H1 (cell line): ENCODE results near the gene PCAT7. TPM values are rescaled to one million over a fixed set of nuclear protein-coding genes. Genes with fewer than 3 reads are reported as not detected.

Experiments used
- CTCF ChIA-PET: fragments of 300-600 bp; sonication (Branson Sonifier 250); formaldehyde crosslinking; loops from one replicate; lab custom pipeline; 2021; ENCODE audit not compliant: partially characterized antibody; lab: Charles Lee
- POLR2A ChIA-PET: fragments of 300-600 bp; sonication (Branson Sonifier 250); formaldehyde crosslinking; loops from one replicate; lab custom pipeline; 2021; ENCODE audit warnings: inconsistent platforms; ENCODE audit not compliant: partially characterized antibody; lab: Charles Lee
- DNase-seq, 2 experiments: peaks; one replicate each; pipeline versions ENCODE4 v3.0.0 to v3.0.0-alpha.2; 2010 to 2022; ENCODE audit warnings: low spot score in 2 of 2, low read depth in 1 of 2, mixed read lengths in 1 of 2
- FAIRE-seq: peaks from 2 replicates; lab custom pipeline; 2011; peaks lifted over from hg19 to GRCh38; lab: Jason Lieb, UNC
- H2AFZ ChIP-seq: 2 replicates; pipeline ENCODE4 v1.8.1; 2012; ENCODE audit warnings: low read length, inconsistent platforms
- H2AK5ac ChIP-seq: 2 replicates; pipeline ENCODE4 v1.6.1; 2013; ENCODE audit warnings: low read depth, low read length
- H2BK120ac ChIP-seq: replicated peaks from 2 replicates; pipeline ENCODE3; 2013; ENCODE audit warnings: low read depth, low read length, inconsistent platforms
- H2BK12ac ChIP-seq: 2 replicates; pipeline ENCODE4 v1.6.1; 2013; ENCODE audit warnings: low read depth, low read length
- H2BK15ac ChIP-seq: 2 replicates; pipeline ENCODE4 v1.6.1; 2013; ENCODE audit warnings: low read length
- H2BK20ac ChIP-seq: 2 replicates; pipeline ENCODE4 v1.6.1; 2013; ENCODE audit warnings: low read length
- H2BK5ac ChIP-seq: 2 replicates; pipeline ENCODE4 v1.6.1; 2013; ENCODE audit warnings: low read depth, low read length
- H3K14ac ChIP-seq: 2 replicates; pipeline ENCODE4 v1.6.1; 2013; ENCODE audit warnings: inconsistent platforms; ENCODE audit not compliant: insufficient read length
- H3K18ac ChIP-seq: 2 replicates; pipeline ENCODE4 v1.6.1; 2013; ENCODE audit warnings: low read length; ENCODE audit errors: extremely low read depth
- H3K23ac ChIP-seq: 2 replicates; pipeline ENCODE4 v1.6.1; 2013; ENCODE audit warnings: inconsistent platforms; ENCODE audit not compliant: insufficient read length
- H3K23me2 ChIP-seq: 2 replicates; pipeline ENCODE4 v1.6.1; 2013; ENCODE audit warnings: low read depth, low read length
- H3K27ac ChIP-seq: 2 replicates; pipeline ENCODE4 v1.6.1; 2011; ENCODE audit warnings: low read depth, low read length, inconsistent platforms
- H3K27me3 ChIP-seq, 4 experiments: replicated peaks in 1 of 4; 1 replicate in 1 of 4; 2 replicates in 3 of 4; pipeline versions ENCODE4 v1.6.1 to v1.8.1; 2011 to 2013; ENCODE audit warnings: low read length in 3 of 4, mild to moderate bottlenecking in 3 of 4, inconsistent platforms in 2 of 4, mixed read lengths in 2 of 4, moderate library complexity in 1 of 4; ENCODE audit not compliant: control insufficient read depth in 3 of 4, insufficient read depth in 3 of 4; ENCODE audit errors: extremely low read depth in 1 of 4
- H3K36me3 ChIP-seq, 4 experiments: 2 replicates each; pipeline versions ENCODE4 v1.6.1 to v1.8.1; 2011 to 2013; ENCODE audit warnings: mild to moderate bottlenecking in 4 of 4, low read length in 3 of 4, moderate library complexity in 2 of 4, control low read depth in 1 of 4, inconsistent platforms in 1 of 4; ENCODE audit not compliant: insufficient read depth in 4 of 4, control insufficient read depth in 2 of 4
- H3K4ac ChIP-seq: replicated peaks from 2 replicates; pipeline ENCODE3; 2013; ENCODE audit warnings: low read length, low read depth, mixed read lengths, inconsistent platforms; ENCODE audit not compliant: insufficient read length
- H3K4me1 ChIP-seq, 4 experiments: replicated peaks in 1 of 4; 1 replicate in 1 of 4; 2 replicates in 3 of 4; pipeline versions ENCODE4 v1.6.1 to v1.8.1; 2011 to 2013; ENCODE audit warnings: low read length in 3 of 4, inconsistent platforms in 2 of 4, mixed read lengths in 1 of 4; ENCODE audit not compliant: insufficient read depth in 4 of 4, control insufficient read depth in 3 of 4
- H3K4me2 ChIP-seq, 2 experiments: 2 replicates each; pipeline versions ENCODE4 v1.6.1 to v1.8.1; 2011 to 2013; ENCODE audit warnings: low read depth in 2 of 2, low read length in 2 of 2, control low read depth in 1 of 2, inconsistent platforms in 1 of 2, mild to moderate bottlenecking in 1 of 2; ENCODE audit not compliant: insufficient read depth in 1 of 2
- H3K4me3 ChIP-seq, 4 experiments: fragments of 200-600, 300-600 bp in 1 of 4; sonication (generic), shearing (Covaris generic), sonication (Bioruptor Twin) in 1 of 4; 2 replicates each; pipeline versions ENCODE4 v1.5.1 to v1.8.1; 2011 to 2016; ENCODE audit warnings: low read length in 4 of 4, low read depth in 3 of 4, control low read depth in 2 of 4, inconsistent platforms in 2 of 4, mild to moderate bottlenecking in 2 of 4, mixed read lengths in 1 of 4, moderate library complexity in 1 of 4; ENCODE audit not compliant: insufficient read depth in 2 of 4; ENCODE audit errors: extremely low read depth in 1 of 4
- H3K56ac ChIP-seq: replicated peaks from 2 replicates; pipeline ENCODE3; 2013; ENCODE audit warnings: low read depth, mild to moderate bottlenecking, mixed read lengths, low read length, inconsistent platforms; ENCODE audit not compliant: insufficient read length
- H3K79me1 ChIP-seq: 2 replicates; pipeline ENCODE4 v1.6.1; 2013; ENCODE audit warnings: low read depth, low read length, control low read depth
- H3K79me2 ChIP-seq, 2 experiments: 2 replicates each; pipeline versions ENCODE4 v1.6.1 to v1.8.1; 2012 to 2013; ENCODE audit warnings: low read length in 2 of 2, mild to moderate bottlenecking in 2 of 2, inconsistent platforms in 1 of 2; ENCODE audit not compliant: insufficient read depth in 2 of 2, control insufficient read depth in 1 of 2
- H3K9ac ChIP-seq, 4 experiments: replicated peaks in 1 of 4; 1 replicate in 1 of 4; 2 replicates in 3 of 4; pipeline versions ENCODE4 v1.6.1 to v1.8.1; 2011 to 2013; ENCODE audit warnings: low read depth in 3 of 4, low read length in 3 of 4, control low read depth in 2 of 4, mild to moderate bottlenecking in 2 of 4, moderate library complexity in 2 of 4, inconsistent platforms in 1 of 4; ENCODE audit errors: extremely low read depth in 1 of 4
- H3K9me3 ChIP-seq, 2 experiments: 2 replicates each; pipeline versions ENCODE4 v1.6.1 to v1.8.1; 2012 to 2013; ENCODE audit warnings: mild to moderate bottlenecking in 2 of 2, moderate library complexity in 2 of 2, control low read depth in 1 of 2, inconsistent platforms in 1 of 2, low read depth in 1 of 2, low read length in 1 of 2, mixed read lengths in 1 of 2; ENCODE audit not compliant: insufficient read depth in 2 of 2
- H4K20me1 ChIP-seq, 2 experiments: replicated peaks in 1 of 2; 2 replicates each; pipeline versions ENCODE3 to v1.8.1; 2011 to 2013; ENCODE audit warnings: inconsistent platforms in 2 of 2, low read length in 2 of 2, mild to moderate bottlenecking in 1 of 2; ENCODE audit not compliant: insufficient read depth in 2 of 2, control insufficient read depth in 1 of 2
- H4K5ac ChIP-seq: 2 replicates; pipeline ENCODE4 v1.6.1; 2013; ENCODE audit warnings: low read length, low read depth, mixed read lengths, inconsistent platforms; ENCODE audit not compliant: insufficient read length
- H4K8ac ChIP-seq: 2 replicates; pipeline ENCODE4 v1.8.0; 2013; ENCODE audit warnings: mild to moderate bottlenecking, moderate library complexity, low read length, inconsistent platforms; ENCODE audit not compliant: insufficient read depth; ENCODE audit errors: extremely low read depth
- H4K91ac ChIP-seq: replicated peaks from 2 replicates; pipeline ENCODE3; 2013; ENCODE audit warnings: low read length, mixed read lengths, inconsistent platforms; ENCODE audit not compliant: insufficient read length
- ASH2L ChIP-seq: fragments of 200-600, 300-600 bp; sonication (generic); IDR thresholded peaks from one replicate; pipeline ENCODE4 v1.7.1; 2017; ENCODE audit warnings: low read length
- BCL11A ChIP-seq, 2 experiments: IDR thresholded peaks; one replicate each; pipeline ENCODE4 v1.6.1; 2011; ENCODE audit warnings: low read depth in 2 of 2, low read length in 2 of 2, mild to moderate bottlenecking in 2 of 2
- CHD1 ChIP-seq: IDR thresholded peaks from 2 replicates; pipeline ENCODE4 v1.6.1; 2012; ENCODE audit warnings: low read depth, low read length, improper control_type of control experiment
- EGR1 ChIP-seq: IDR thresholded peaks from 2 replicates; pipeline ENCODE4 v1.6.1; 2011; ENCODE audit warnings: low read depth, low read length, borderline replicate concordance
- JUN ChIP-seq: IDR thresholded peaks from 2 replicates; pipeline ENCODE4 v1.6.1; 2011; ENCODE audit warnings: low read depth, mild to moderate bottlenecking, improper control_type of control experiment, low read length
- PHF8 ChIP-seq: fragments of 200-600 bp; sonication (generic); conservative IDR thresholded peaks from 2 replicates; pipeline ENCODE4 v1.7.1; 2012; ENCODE audit warnings: low read depth, mild to moderate bottlenecking, inconsistent platforms, low read length, moderate library complexity
- POU5F1 ChIP-seq: IDR thresholded peaks from 2 replicates; pipeline ENCODE4 v1.6.1; 2011; ENCODE audit warnings: low read depth, mild to moderate bottlenecking, low read length, moderate library complexity
- RXRA ChIP-seq: IDR thresholded peaks from 2 replicates; pipeline ENCODE4 v1.6.1; 2011; ENCODE audit warnings: low read depth, mild to moderate bottlenecking, low read length, moderate library complexity; ENCODE audit not compliant: insufficient read depth
- WGBS, 2 experiments: shearing (Covaris generic) in 1 of 2; methylation state at CpG; one replicate each; pipeline versions ENCODE4 v1.1.6 to v1.1.7; 2013 to 2015; ENCODE audit warnings: low lambda C conversion rate in 2 of 2, mixed read lengths in 2 of 2, inconsistent platforms in 1 of 2, low coverage in 1 of 2, missing lambda C conversion rate in 1 of 2; ENCODE audit not compliant: insufficient replicate concordance in 2 of 2, insufficient coverage in 1 of 2, insufficient read length in 1 of 2; ENCODE audit errors: extremely low coverage in 1 of 2, missing lambda C conversion rate in 1 of 2; 5-methylcytosine and 5-hydroxymethylcytosine counted together
- polyA plus RNA-seq, 7 experiments: library from polyadenylated mRNA; depleted of rRNA in 3 of 7; stranded (reverse) in 5 of 7; unstranded in 2 of 7; fragments of >200 nt in 5 of 7; fragments of 200-250 nt in 2 of 7; gene quantifications; 1 replicate in 5 of 7; 2 replicates in 1 of 7; 4 replicates in 1 of 7; pipeline versions ENCODE4 v1.2.1 to v1.2.3, GENCODE V29; 2011 to 2013; ENCODE audit warnings: missing spikeins in 2 of 7, mixed read lengths in 2 of 7
- total RNA-seq: library from RNA; stranded (reverse); fragmentation: NEBNext Ultra II Directional; extraction: Animal tissue kit (Norgen Biotek cat#: 25700); gene quantifications from 2 replicates; pipeline ENCODE4 v1.2.1, GENCODE V29; 2021

The PCAT7 gene
- total and polyA plus RNA-seq, 2 of the 8 experiments (the other 6 are each of a cell fraction or from before 2014, with no cell fraction given) = 3.2 to 4.1 TPM

DNA sequence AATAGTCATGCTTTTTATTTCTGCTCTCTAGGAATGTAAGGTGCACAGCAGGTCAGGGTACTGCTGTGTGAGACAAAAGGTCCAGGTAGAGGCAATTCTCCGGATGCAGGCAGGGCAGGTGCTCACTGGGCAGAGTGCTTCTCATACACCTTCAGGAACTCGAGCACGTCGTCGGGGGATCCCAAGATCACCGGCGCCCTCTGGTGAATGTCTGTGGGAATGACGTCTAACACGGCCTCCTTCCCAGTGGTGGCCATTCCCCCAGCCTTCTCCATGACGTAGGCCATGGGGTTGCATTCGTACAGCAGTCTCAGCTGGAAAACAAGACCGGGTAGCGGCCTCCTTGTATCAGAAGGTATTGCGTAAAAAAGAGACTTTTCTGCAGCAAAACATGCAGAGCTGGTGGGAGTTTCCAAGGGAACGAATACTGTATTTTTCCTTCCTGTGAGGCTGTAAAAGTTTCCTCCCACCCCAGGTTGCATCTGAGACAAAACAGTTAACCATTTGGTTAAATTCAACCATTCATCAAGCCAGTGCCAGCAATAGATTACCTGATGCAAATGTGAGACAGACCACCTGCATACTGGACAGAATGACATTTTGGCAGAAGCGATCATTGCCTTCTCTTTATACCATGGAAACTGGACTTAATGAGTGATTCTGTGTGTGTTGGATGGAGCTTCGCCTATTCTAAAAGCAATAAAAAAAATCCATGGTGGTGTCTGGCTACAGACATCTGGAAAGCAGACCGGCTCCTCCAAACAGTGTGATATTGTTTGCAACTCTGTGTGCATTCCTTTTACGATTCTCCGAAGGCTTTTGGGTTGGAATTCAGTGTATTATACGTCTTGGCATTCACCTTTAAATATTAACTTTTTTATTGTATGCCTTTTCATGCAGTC lies 48.6 kb downstream of the PCAT7 start:
- no peaks in the 10 kb centered on the region; a peak in 1 of 7 replicates for H3K27me3 ChIP-seq
- H3K79me1 ChIP-seq = no peaks in the 10 kb centered on the region
- H2AFZ ChIP-seq = 0 out of 2 replicates have a peak overlapping the region, but pooled peaks have one; percentile 71
- ChIA-PET POLR2A (interaction anchor here (1.0 to 6.7 kb wide), 2 partner anchors 49 to 52 kb away, joined by 3 to 43 read pairs; partner anchors contain the start of gene PCAT7), CTCF (interaction anchor here (0.6 to 7.1 kb wide), 18 partner anchors 10 to 303 kb away, joined by 3 to 54 read pairs (median 4); partner anchors contain the start of genes FBP2 and PCAT7)
- H3K27ac ChIP-seq = no peak overlapping the region
- H3K9ac ChIP-seq = no peak overlapping the region
- H4K5ac ChIP-seq = no peak overlapping the region
- H2AK5ac ChIP-seq = no peak overlapping the region
- H3K23ac ChIP-seq = no peak overlapping the region
- no peaks in the 10 kb centered on the region for H4K20me1 ChIP-seq
- H3K4me2 ChIP-seq = 0 out of 4 replicates have a peak overlapping the region, but pooled peaks of 1 of the 2 experiments have one; percentile 10
- H2BK15ac ChIP-seq = no peak overlapping the region
- H2BK12ac ChIP-seq = no peak overlapping the region
- no peak overlapping the region for H3K14ac ChIP-seq
- H3K4me1 ChIP-seq = peaks cover 5 to 8% (median 6%) of the 10 kb centered on the region in 4 experiments; a peak in 6 of 7 replicates
- no peaks in the 10 kb centered on the region for H3K23me2 ChIP-seq
- H4K8ac ChIP-seq = no peak overlapping the region
- no peak overlapping the region for H2BK120ac ChIP-seq
- WGBS, 2 experiments = 41% methylated on average over 21 of the region's 21 CpGs; no CpG with 5 or more reads in 1 of the 2 experiments
- no peaks in the 10 kb centered on the region for H3K36me3 ChIP-seq
- no peaks in the 10 kb centered on the region for H3K9me3 ChIP-seq
- no peak overlapping the region for H3K56ac ChIP-seq
- FAIRE-seq (peak; percentile 97), DNase-seq (peak; percentile 64 to 95)
- H3K4ac ChIP-seq = no peak overlapping the region
- H3K4me3 ChIP-seq = no peak overlapping the region
- no peak overlapping the region for H3K18ac ChIP-seq
- H3K79me2 ChIP-seq = no peaks in the 10 kb centered on the region
- H2BK20ac ChIP-seq = no peak overlapping the region
- no peak overlapping the region for H4K91ac ChIP-seq
- no peak overlapping the region for H2BK5ac ChIP-seq
- TF ChIP-seq BCL11A (IDR thresholded peaks at IDR 0.05; ENCODE audit: low read depth in 2 of 2, low read length in 2 of 2) (no peak), CHD1 (no peak), EGR1 (no peak), PHF8 (no peak), JUN (no peak), ASH2L (no peak), RXRA (0 out of 2 replicates have a peak, but pooled peaks have one; percentile 56), POU5F1 (no peak)
